H1 (cell line): ENCODE measurements around the gene CD200. TPM values are rescaled to one million over a fixed set of nuclear protein-coding genes. Genes with fewer than 3 reads are reported as not detected.

Experiments used
- CHD7 ChIP-seq: fragments of 300-600 bp; sonication (generic); IDR thresholded peaks from 2 replicates; pipeline ENCODE4 v1.7.1; 2012; ENCODE audit warnings: low read length, moderate library complexity, mild to moderate bottlenecking, inconsistent platforms; ENCODE audit not compliant: insufficient replicate concordance
- E2F6 ChIP-seq: IDR thresholded peaks from 2 replicates; pipeline ENCODE4 v1.6.1; 2012; ENCODE audit warnings: inconsistent platforms
- KDM1A ChIP-seq: fragments of 200-600, 300-600 bp; sonication (generic); IDR thresholded peaks from 2 replicates; pipeline ENCODE4 v1.7.1; 2016; ENCODE audit warnings: mild to moderate bottlenecking, low read length, borderline replicate concordance
- KDM4A ChIP-seq: IDR thresholded peaks from one replicate; pipeline ENCODE4 v1.7.1; 2012; ENCODE audit warnings: low read depth, mild to moderate bottlenecking, moderate library complexity, low read length, inconsistent platforms; ENCODE audit not compliant: severe bottlenecking
- MAFK ChIP-seq: IDR thresholded peaks from 2 replicates; pipeline ENCODE4 v1.6.1; 2012; ENCODE audit warnings: low read depth, mild to moderate bottlenecking, improper control_type of control experiment, low read length
- POLR2A ChIP-seq, 2 experiments: IDR thresholded peaks; 1 replicate in 1 of 2; 2 replicates in 1 of 2; pipeline ENCODE4 v1.6.1; 2011; ENCODE audit warnings: low read depth in 2 of 2, low read length in 2 of 2, mild to moderate bottlenecking in 2 of 2; ENCODE audit errors: control extremely low read depth in 1 of 2
- SIX5 ChIP-seq: IDR thresholded peaks from 2 replicates; pipeline ENCODE4 v1.6.1; 2011; ENCODE audit warnings: mild to moderate bottlenecking, low read depth, low read length
- SP2 ChIP-seq: IDR thresholded peaks from 2 replicates; pipeline ENCODE4 v1.6.1; 2012; ENCODE audit warnings: mild to moderate bottlenecking, low read length, inconsistent platforms
- SP4 ChIP-seq: IDR thresholded peaks from 2 replicates; pipeline ENCODE4 v1.6.1; 2012; ENCODE audit warnings: low read length, inconsistent platforms
- TEAD4 ChIP-seq: IDR thresholded peaks from 2 replicates; pipeline ENCODE4 v1.6.1; 2012; ENCODE audit warnings: low read depth, low read length, inconsistent platforms, mixed read lengths
- polyA plus RNA-seq, 7 experiments: library from polyadenylated mRNA; depleted of rRNA in 3 of 7; stranded (reverse) in 5 of 7; unstranded in 2 of 7; fragments of >200 nt in 5 of 7; fragments of 200-250 nt in 2 of 7; gene quantifications; 1 replicate in 5 of 7; 2 replicates in 1 of 7; 4 replicates in 1 of 7; pipeline versions ENCODE4 v1.2.1 to v1.2.3, GENCODE V29; 2011 to 2013; ENCODE audit warnings: missing spikeins in 2 of 7, mixed read lengths in 2 of 7
- total RNA-seq: library from RNA; stranded (reverse); fragmentation: NEBNext Ultra II Directional; extraction: Animal tissue kit (Norgen Biotek cat#: 25700); gene quantifications from 2 replicates; pipeline ENCODE4 v1.2.1, GENCODE V29; 2021

Gene CD200
- total and polyA plus RNA-seq, 2 of the 8 experiments (the other 6 are each of a cell fraction or from before 2014, with no cell fraction given) = 45.8 to 50.2 TPM

DNA sequence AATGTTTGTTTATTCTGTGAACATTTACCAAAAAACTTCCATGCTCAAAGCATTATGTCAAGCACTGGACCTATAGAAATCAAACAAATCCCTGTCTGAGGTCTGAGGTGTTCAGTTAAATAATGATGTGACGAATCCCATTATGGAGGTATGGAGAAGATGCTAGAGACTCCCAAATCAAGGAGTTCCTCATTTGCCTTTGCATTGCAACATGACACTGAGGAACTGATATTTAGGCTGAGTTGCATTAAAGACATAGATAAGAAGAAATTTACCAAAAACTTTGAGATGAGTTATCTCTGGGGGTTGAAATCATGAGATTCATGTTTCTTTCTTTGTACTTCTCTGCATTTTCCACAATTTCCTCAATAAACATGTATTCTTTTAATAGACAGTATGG lies 16.0 kb downstream of the CD200 start (continued):
- no peak for TF ChIP-seq CHD7
- no peak for TF ChIP-seq SIX5
- no peak for TF ChIP-seq SP2
- TF ChIP-seq E2F6 = no peak
- TF ChIP-seq SP4 = no peak
- TF ChIP-seq TEAD4 = no peak
- TF ChIP-seq POLR2A (IDR thresholded peaks at IDR 0.05; ENCODE audit: control extremely low read depth in 1 of 2, low read depth in 2 of 2, low read length in 2 of 2) = no peak
- TF ChIP-seq KDM4A = no peak
- TF ChIP-seq KDM1A = no peak
- TF ChIP-seq MAFK = no peak
